Smooth muscle cell of the brain vasculature (primary cell): ENCODE results near the gene NLN.
"Not testable (repeated sequence)": the region's sequence is repeated elsewhere in the genome, so short reads cannot be mapped to it uniquely, and the experiment has no call there.

Source experiments
- DNase-seq: peaks from one replicate; pipeline ENCODE4 v3.0.0-alpha.2; 2012; ENCODE audit warnings: low read depth, low spot score

The NLN gene

DNA sequence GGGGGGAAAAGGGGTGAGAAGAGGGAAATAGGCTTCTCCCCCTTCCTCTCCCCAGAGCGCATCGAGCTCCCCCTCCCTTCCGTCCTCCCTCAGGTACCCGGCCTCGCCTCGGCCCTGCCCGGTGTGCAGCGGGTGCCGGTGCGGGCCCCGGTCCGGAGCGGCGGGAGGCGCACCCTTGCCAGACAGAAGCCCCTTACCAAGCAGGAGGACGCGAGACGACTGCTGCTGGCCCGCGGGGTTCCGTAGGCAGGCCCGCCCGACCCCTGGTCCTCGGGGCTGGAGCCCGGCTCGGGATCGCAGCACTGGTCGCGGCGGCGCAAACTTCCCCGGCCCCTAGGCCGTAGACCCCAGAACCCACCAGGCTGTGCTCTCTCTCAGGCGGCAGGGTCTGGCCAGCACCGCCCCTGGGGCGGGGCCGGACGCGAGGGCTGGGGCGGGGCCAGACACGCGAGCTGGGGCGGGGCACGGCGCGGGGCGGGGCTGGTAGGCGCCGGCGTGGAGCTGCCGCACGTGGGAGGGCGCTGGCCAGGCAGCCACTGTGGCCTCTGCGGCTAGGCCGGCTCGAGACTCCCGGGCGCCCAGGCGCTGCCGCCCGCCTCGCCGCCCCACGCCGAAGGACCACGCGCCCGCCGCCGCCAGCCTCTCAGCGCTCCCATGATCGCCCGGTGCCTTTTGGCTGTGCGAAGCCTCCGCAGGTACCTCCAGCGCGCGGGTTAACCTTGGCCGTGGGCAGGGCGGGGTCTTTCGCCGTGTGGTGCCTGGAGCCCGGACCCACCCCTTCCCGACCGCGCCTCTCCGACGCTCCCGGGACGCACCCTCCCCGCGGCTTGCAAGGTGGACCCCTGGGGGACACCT is at the start of gene NLN, which contains the start of gene SGTB:
Gene NLN (plus strand): TSS at position 486 of the 855 bp plus-strand sequence. CDS start 169 bp downstream, at position 655.
Gene SGTB (minus strand): TSS at position 390 of the 855 bp plus-strand sequence. CDS start 1,302 bp downstream, outside the sequence.
- no peak for DNase-seq

DNA sequence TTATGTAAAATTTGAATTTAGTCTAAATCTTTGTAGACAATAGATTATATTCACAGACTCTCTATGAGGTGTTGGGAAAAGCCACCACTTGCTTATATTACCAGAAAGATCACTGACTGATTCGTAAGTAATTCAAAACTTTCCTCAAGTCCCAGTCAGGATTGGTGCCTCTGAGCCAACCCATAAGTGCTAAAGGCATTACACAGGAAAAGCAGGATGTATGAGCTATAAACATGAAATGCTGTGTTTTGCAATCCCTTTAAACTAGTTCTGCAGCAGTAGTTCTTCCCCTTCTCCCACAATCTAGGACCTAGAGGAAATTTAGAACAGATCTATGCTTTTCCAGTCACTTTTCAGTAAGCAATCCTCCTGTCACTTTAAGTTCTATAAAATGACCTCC is 49.2 kb upstream of the NLN start:
- DNase-seq, result no peak

DNA sequence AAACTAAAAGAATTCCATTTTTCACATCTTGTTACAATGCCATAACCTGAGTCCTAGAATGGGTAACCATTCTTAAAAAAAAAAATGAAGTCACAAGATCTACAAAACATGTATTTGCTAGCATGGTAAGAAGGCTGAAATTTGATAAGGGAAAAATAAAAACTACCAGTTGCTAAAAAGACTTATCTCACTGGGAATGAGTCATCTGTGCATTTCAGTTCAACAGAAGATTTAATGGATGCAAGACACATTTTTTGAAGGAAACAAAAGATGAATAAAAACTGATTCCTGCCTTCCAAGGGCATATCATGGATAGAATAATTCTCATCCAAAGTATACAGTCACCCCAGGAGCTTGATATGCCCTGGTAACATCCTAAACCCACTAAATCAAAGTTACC is 47.3 kb upstream of the NLN start:
- DNase-seq, result no peak

DNA sequence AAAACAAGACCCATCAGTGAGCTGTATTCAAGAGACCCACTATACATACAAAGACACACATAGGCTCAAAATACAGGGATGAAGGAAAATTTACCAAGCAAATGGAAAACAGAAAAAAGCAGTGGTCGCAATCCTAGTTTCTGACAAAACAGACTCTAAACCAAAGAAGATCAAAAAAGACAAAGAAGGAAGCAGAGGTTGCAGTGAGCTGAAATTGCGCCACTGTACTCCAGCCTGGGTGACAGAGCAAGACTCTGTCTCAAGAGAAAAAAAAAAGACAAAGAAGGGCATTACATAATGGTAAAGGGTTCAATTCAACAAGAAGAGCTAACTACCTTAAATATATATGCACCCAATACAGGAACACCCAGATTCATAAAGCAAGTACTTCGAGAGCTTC is 45.9 kb upstream of the NLN start:
- DNase-seq, result not testable (repeated sequence)

DNA sequence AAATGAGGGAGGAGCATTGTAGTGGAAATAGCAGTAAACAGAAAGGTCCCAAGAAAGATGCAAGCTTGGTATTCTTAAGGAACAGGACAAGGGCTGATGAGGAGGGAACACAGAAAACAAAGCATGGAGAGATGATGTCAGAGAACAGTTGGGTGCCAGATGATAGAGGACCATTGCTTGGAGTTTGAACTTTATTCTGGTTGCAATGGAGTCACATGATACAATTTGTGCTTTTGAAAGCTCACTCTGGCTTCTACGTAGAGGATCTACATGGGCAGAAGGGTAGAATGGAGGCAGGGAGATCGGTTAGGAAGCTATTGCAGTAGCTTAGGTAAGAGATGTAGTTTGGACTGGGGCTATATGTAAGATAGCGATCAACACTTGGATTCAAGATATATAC is 39.9 kb upstream of the NLN start:
- DNase-seq, result no peak

DNA sequence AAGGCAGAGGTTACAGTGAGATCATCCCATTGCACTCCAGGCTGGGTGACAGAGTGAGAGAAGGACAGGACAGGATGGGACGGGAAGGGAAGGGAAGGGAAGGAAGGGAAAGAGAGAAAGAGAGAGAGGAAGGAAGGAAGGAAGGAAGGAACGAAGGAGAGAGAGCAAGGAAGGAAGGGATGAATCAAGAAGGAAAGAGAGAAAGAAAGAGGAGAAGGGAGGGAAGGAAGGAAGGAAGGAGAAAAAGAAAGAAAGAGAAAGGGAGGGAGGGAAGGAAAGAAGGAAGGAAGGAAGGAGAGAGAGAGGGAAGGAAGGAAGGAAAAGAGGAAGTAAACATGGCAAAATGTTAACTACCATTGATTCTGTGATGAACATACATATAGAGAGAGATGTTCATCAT is 28.9 kb upstream of the NLN start:
- no peak for DNase-seq

DNA sequence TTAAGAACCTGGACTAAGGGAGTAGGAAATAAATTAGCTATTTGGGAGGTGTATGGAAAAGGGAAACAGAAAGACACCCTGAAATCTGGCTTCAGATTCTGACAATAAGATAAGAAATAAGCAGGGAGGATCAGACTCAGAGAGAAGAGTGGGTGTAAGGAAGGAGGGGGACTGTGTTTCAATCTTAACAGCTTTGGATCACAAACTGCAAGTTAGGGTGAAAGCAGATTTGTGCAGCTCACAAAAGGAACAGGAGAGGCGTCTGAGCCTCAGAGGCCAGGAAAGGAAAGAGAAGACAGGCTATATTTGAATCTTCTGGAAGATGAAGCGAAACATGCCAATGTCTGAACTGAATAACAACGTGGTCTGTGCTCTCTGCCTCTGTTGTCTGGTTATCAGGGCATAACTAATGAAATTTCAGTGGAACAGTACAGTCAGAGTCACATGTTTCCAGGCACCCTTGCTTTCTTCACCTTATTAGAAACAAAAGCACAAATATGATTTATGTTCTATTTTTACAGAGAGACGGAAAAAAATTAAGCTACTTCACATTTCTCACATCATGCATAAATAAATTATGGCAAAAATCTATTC is 26.7 kb upstream of the NLN start:
- DNase-seq, result no peak

DNA sequence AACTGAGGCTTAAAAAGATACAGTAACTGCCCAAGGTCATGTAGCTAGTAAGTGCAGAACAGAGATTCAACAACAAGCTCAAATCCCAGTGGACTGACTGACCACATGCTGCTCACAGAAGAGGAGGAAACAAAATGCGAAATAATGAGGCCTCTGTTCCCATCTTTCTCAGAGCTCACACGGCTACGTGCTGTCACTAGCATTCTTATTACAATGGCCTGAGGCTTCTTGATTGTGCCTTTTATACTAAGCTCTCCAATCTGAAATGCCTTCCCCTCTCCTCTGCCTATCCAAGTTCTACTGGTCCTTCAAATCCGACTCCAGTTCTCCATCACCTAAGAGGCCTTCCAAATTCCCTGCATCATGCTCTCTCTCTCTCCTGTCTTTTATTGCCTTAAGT is 26.1 kb upstream of the NLN start:
- DNase-seq, result no peak

DNA sequence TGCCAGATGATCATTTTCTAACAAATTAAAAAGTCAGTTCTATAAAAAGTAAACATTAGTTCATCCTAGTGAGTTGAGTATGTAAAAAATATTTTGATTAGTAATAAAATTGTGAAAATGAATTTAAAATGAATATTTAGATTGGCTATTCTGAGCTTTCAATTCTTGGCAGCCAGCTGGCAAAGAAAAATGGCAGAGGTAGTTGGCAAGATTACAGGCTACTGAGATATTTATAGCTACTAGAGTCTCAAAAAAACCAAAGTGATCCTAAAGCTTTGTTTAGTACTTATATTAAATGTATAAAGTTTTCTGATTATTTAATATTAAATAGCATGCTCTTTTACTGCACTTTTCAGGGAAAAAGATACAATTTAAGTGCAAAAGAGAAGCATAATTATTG is 25.1 kb upstream of the NLN start:
- DNase-seq, result no peak

DNA sequence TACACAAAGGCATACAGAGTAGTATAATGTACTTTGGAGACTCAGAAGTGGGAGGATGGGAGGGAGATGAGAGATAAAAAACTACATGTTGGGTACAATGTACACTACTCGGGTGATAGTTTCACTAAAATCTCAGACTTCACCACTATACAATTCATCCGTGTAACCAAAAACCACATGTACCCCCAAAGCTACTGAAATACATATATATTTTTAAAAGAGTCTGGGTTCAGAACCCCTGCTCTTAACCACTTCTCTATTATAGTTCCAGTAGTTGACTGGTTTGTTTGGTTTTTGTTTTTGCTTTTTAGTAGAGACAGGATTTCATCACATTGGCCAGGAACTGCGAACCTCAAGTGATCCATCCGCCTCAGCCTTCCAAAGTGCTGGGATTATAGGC is 22.7 kb upstream of the NLN start:
- DNase-seq, result no peak

DNA sequence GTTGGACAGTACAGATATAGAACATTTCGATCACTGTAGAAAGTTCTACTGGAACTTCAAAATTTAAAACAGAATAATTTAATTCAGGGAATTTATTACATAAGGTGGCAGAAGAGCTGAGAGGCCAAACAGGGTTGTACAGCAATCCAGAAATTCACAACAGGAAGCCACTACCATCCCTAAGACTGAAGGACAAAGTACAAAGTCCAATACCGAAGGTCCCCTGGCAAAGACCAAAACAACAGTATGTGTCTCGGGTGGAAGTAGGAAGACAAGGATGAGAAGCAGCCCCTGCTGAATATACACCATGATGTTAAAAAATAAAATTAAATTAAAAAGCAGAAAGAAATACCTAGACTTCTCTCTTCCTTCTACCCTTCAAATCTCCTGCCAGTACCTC is 20.0 kb upstream of the NLN start:
- DNase-seq, result no peak

DNA sequence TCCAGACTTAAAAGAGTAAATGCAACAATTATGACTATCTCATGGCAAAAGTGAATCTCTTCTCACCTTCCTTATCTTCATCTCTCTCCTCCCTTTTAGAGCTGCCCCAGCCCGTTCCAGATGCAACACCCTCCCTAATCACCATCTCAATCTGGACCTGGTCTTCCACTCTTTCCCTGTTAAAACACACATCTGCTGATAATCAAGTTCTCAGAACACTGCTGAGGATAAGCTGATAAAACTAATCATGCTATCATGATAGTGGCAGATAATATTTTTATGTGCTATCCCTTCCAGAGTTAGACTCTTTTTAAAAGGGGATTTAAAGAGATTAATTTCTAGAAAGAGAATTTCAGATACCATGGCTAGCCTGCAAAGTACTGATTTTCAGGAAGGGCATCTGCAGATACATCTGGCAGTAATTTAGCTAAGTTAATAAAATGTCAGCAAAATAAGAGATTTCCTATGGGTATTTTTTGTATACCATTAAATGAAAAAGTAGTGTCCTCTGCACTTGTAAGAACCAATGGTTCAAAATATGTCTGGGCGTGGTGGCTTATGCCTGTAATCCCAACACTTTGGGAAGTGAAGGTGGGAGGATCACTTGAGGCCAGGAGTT is 17.3 kb upstream of the NLN start:
- DNase-seq, result no peak

DNA sequence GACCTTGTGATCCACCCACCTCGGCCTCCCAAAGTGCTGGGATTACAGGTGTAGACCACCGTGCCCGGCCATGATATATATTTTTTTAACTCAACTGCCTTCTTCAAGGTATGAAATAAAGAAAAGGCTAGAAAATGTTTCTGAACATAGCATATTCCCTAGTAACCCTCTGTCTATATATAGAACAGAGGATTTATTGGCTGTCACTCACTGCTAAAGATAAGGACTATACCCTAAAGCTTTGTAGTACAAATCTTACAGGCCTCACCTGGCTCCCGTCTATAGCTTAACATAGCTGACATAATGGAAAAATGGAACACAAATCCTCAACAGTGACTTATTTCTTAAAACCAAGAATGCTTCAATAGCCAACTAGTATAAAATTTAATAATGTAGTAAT is 14.3 kb upstream of the NLN start:
- DNase-seq, result no peak

DNA sequence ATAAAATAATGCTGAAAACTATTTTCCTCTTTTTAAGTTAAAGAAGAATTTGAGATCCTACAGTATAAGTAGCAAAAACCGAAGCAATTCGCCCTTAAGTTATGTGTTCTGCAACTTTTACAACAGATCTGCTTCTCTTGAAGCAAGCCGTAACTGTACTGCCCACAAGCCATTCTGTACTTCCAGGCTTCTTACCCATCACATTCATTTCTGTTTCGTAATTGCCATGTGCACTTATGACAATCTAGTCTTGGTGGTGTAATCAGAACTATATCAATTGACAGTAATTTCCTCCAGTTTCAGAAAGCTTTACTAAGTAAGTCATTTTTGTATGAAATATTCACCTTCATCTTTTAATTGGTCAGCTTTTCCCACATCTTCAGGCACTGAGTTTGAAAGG is 13.9 kb upstream of the NLN start:
- DNase-seq, result no peak

DNA sequence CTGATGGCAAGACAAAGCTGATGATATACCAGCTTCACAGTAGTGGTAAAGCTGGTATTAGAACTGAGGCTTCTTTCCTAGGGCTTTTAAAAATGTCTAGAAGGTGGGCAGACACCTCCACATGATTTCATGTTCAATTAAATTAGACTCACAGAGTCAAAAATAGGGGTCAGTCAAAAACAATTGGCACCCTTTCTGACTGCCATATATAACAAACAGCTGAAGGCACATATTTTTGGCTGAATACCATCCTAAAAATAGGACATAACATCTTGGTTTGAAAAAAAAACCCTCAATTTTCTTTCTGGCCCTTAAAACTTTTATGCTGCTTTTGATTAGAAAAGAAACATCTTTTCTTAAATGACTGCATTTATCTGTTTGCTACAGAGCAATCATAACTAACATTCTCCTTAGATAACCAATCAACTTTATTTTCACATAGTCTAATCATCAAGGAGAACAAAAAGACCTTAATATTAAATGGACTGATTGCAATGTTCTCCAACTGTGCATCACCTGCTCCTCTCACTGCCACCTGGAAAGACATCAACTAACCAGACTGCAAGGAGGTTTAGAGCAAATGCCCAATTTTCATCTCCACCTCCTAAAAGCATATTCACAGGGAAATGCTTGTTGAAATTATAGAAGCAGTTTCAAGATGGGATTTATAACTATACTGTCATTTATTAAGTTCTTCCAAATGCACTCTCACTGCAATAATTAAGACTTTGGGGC is 3.3 kb upstream of the NLN start:
- DNase-seq, result no peak

DNA sequence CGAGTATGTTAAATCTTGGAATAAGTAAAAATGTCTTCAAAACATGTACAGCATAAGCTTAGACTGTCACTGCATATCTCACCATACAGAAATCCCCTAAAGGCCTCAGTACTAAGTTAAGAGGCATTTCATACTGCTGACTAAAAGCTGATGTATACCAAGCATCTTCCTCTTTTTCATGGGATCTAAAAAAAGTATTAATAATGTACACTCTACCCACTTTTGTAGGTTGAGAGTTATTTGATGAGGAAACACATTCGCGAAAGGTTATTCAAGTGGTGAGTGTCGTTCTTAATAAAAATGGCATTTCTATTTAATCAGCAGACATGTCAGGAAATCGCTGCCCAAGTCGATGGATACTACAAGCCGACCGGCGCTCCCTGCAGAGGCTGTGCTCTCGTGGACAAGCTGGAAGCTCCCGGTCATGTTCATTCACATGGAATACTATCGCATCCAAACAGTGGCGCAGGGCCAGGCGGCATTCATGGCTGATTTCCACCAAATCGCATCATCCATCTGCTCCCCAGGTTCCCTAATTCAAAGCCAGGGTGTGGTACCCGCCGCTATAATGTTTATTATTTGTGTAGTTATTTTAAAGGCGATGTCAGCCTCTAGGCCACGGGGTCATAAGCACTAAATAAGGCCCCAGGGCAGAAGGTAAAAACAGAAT is 820 bp upstream of the NLN start:
- DNase-seq, result no peak

DNA sequence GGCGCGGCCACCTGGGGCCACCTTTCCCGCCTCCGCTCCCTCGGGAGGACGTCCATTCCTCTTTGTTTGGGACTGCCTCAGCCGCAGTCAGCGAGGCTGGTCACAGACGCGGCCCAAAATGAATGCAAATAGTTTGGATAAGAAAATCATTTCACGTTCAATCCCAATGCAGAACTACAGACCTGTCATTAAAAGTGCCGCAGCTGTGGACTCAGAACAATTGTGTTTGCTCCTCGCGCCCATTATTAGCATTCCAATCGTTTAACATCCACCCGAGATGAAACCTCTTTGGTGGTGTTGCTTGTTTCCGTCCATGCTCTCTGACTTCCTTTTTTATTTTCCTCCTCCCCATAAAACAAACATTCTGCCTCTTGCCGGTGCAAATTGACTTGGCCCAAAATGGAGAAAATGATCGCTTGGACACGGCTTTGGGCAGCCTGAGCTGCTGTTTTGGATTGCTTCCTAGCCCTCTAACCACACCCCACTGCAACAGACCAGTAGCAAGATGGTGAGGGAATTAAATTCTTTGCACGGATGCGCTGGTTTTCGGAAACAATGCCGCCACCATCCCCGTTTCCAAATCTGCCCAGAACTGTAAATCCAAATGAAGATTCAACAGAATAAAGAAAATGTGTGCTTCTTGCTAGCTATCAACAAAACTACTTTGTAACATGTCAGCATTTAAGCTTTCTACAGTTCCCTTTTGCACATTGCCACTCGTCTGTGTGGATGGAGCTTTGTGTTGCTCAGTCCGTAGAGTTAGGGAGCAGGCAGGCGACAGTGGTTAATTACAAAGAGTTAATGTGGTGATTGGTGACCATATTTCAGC is 784 bp downstream of the NLN start:
- no peak for DNase-seq

DNA sequence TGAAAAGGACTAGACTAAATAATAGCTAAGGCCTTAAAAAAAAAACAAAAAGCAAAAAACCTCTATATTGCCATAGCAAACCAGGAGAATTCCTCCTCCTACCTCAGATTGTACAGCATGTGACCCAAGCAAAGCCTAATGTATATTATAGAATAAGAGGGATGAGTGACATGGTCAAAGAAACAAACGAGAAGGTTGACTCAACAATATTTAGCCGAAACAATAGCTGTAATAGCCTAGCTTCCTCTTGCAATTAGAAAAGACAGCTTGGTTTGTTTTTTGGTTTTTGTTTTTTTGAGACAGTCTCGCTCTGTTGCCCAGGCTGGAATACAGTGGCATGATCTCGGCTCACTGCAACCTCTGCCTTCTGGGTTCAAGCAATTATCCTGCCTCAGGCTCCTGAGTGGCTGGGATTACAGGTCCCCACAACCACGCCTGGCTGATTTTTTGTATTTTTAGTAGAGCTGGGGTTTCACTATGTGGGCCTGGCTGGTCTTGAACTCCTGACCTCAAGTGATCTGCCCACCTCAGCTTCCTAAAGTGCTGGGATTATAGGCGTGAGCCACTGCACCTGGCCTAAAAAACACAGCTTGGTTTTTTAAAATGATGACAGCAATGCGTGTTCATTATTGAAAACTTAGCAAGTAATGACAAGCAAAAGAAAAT is 5.6 kb downstream of the NLN start:
- no peak for DNase-seq

DNA sequence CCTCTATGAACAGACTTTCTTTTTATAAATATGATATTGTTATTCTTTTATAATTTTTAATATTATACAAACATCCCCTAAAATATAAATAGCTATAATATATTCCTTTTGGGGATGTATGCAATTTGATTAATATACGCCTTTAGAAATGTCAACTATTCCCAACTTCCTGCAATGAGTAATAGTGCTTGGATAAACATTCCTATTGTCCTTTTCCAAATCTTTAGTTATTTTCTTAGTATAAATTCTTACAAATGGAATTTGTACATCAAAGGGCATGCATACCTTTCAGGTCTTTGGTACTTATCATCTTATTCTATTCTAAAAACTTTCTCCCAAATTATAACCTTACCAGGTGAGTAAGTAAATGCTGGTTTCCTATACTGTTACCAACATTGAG is 6.2 kb downstream of the NLN start:
- no peak for DNase-seq

DNA sequence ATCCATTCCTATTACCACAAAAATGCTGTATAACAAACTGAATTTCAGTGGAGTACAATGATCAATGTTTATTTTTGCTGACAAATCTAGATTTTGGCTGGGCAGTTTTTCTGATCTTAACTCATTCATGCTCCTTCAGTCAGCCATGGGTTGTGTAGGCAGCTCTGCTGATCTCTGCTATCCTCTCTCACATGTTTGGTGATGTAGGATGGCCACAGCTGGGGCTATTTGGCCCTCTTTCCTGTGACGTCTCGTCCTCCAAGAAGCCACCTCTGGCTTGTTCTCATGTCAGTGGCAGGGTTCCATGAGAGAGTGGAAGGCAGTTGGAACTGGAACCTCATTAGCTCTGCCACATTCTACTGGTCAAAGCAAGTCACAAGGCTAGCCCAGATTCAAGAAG is 8.9 kb downstream of the NLN start:
- no peak for DNase-seq
